Esophagus mucosa (tissue), 1 donor: ENCODE results near the gene ARMC9. TPM values are rescaled to one million over a fixed set of nuclear protein-coding genes. Genes with fewer than 3 reads are reported as not detected.
"Not testable (repeated sequence)": the region's sequence is repeated elsewhere in the genome, so short reads cannot be mapped to it uniquely, and the experiment has no call there.

ENCODE experiments used
- ATAC-seq: fragments of 200-7000 bp; cut with Tn5 transposase; one replicate; pipeline ENCODE4 v1.9.1; 2020
- total RNA-seq: library from RNA; stranded (reverse); gene quantifications from one replicate; pipeline ENCODE4 v1.2.4, GENCODE V29; 2023
- donor health status: DM: yes; HTN: yes; CAD: no.

Gene ARMC9
- total RNA-seq, 1 donor from 2014 or later, result 1.2 TPM

GRCh38 chr2:231288590-231288989, 90.2 kb downstream of the ARMC9 start:
- ATAC-seq, result no peak

DNA sequence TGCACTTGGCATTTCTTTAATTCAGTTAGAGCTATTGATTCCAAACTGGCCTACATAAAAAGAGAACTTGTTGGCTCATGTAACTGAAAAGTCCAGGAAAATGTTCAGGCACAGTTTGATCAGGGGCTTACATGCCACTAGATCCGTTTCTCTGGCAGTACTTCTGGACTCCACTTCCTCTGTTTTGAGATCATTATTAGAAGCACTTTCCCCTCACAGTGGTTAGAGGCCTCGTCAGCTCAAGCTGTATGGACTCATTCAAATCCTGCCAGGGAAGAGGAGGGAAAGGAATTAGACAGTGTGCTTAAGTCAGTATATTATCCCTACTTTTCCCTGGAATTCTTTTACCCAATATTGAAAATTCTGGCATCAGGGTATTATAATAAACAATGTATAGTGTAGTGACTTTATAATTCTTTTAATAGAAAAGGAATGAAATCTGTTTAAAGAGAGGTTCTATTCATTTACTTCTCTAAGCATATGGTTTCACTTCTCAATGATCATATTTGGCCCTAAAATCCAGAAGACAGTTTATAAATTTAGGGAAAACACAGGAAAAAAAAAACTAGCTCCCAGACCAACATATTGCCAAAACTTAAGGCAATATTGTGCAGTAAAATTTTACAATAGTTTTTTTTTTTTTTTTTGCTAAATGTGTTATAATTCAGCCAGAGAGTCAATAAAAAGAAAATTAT, 92.0 kb downstream of the ARMC9 start:
- ATAC-seq, result no peak

GRCh38 chr2:231292472-231293134, 94.2 kb downstream of the ARMC9 start:
- no peak for ATAC-seq

- ATAC-seq, result no peak
These were observed 94.7 kb downstream of the ARMC9 start for GRCh38 chr2:231293163-231293562.

GRCh38 chr2:231294116-231294515, 95.7 kb downstream of the ARMC9 start:
- no peak for ATAC-seq

DNA sequence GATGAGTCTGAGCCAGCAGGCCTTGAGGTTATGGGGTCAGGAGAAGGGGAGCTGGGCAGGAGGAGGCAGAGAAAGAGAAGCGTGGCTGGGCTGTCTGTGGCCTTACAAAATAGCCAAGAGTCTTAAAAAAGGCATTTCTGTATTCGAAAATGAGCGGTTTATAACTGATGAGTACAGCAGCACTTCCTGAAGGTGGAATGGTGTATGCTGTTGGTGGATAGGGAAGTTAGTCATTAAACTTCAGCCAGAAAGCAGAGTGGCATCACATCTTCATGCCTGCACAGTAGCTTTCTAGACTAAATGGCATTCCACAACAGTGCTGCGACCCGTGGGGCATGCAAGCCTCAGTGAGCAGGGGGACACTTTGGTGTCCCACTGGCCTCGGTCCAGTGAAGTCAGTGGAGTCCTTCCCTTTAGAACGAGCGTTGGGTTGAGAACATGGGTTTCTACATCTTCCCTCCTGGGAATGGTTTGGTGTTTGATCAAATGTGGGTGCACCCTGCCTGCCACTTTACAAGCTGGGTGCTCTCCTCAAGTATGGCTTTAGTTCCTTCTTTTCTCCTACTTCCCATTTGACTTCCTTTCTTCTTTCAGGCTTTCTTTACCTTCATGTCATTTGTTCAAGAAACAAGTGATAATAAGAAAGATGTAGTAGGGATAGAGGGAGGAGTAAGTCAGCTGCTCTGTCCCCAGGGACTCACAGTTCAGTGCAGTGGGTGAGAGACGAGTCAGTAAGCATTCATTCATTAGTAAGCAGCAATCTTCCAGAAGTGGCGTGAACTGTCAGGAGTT, 96.3 kb downstream of the ARMC9 start:
- ATAC-seq, result no peak

- ATAC-seq, result no peak
These were observed 96.9 kb downstream of the ARMC9 start for GRCh38 chr2:231295363-231295655.

DNA sequence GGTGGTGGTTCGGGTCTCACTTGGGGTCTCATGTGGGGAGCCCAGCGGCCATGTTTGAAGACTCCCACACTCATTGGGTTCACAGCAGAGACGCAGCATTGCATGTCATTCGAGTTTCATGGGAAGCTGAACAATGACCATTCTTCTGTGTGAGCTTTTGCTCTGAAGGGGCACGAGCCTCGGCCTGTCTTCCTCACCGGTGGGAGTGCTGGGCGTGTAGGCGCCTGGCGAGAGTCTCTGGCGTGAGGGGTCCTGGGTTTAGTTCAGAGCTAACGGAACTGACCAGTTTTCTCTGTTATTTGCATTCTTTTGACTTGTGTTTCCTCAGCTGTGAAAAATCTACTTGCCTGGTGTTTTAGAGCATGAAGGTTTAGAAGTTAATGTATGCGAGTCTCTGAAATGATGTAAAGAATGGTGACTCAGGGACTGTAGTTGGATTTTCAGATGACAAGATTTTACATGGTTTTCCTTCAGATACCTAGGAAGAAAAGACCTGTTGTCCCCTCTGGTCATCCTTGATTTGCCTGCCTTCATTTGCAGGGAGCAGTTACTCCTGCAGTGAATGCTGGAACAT, 98.1 kb downstream of the ARMC9 start:
- ATAC-seq, result no peak

- peak; percentile 62 for ATAC-seq
These were observed 98.9 kb downstream of the ARMC9 start for GRCh38 chr2:231297108-231297908.

DNA sequence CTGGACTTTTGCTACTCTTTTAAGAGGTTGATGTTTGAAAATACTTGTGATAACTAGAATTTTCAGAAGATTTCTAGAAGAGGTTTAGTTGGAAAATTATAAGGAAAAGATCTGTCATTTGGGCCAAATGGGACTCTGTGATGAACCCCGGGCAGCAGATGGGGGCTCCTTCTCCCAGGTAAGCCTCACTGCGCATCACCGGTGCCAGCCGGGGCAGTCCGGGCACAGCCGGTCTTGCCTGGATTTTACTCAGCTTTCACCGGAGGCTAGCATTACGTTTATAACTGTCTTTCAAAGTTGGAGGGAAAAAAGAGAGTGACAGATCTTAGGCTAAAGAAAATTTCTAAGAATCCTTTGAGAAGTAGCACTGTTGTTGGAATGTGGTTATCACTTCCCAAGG, 99.7 kb downstream of the ARMC9 start:
- ATAC-seq, result no peak

DNA sequence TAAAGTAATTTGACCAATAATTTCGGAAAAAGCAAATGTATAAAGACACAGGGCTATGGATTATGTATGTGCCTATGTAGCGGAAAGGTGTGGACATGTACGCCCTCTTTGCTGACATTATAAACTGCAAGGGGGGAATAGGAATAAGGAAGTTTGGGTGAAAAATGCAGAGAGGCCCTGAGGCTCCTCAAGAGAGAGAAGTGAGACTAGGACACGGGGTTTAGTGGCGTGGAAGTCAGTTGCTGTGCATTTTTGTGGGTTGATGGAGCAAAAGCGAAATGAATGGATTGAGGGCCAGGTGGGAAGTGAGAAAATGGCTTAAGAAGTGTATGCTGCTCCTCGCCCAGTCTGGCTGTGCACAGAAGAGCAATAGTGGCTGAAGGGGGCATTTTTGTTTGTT, 100.8 kb downstream of the ARMC9 start:
- ATAC-seq, result no peak

DNA sequence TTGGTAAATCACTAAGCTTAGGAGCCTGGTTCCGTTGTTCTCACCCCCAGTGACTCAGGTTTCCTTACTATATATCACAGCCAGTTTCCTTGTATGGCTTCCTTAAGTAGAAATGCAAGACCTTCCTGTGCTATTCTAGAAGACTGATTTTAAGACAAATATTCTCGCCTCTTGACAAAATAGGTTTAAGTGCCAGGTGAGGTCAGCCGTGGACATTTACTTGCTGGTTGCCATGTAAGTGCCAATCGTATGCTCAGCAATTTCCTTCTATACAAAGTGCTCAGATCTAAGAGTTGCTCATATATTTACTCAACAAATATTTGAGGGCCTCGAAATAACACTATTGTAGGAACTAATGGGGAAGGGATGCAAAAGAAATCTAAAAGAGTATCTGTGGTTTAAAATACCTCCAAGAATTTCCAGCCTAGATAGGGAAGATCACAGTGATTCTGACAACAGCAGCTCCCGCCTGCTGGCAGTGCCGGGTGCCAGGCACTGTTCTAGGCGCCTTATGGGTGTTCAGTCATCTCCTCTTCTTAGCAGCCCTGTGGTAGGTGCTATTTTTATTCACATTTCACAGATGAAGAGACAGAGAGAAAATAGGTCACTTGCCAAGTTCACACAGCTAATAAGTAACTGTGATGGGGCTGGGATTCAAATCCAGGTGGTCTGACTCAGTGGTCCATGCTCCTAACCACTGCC, 101.7 kb downstream of the ARMC9 start:
- ATAC-seq, result peak; percentile 59

- ATAC-seq, result no peak
These were observed 102.3 kb downstream of the ARMC9 start for GRCh38 chr2:231300722-231301076.

GRCh38 chr2:231304259-231304658, 105.8 kb downstream of the ARMC9 start:
- not testable (repeated sequence) for ATAC-seq

GRCh38 chr2:231305221-231305620, 106.8 kb downstream of the ARMC9 start:
- ATAC-seq, result no peak

GRCh38 chr2:231306791-231307393, 108.5 kb downstream of the ARMC9 start:
- peak; percentile 92 for ATAC-seq

GRCh38 chr2:231308219-231308618, 109.8 kb downstream of the ARMC9 start:
- ATAC-seq, result no peak

GRCh38 chr2:231308631-231309428, 110.4 kb downstream of the ARMC9 start:
- no peak for ATAC-seq

DNA sequence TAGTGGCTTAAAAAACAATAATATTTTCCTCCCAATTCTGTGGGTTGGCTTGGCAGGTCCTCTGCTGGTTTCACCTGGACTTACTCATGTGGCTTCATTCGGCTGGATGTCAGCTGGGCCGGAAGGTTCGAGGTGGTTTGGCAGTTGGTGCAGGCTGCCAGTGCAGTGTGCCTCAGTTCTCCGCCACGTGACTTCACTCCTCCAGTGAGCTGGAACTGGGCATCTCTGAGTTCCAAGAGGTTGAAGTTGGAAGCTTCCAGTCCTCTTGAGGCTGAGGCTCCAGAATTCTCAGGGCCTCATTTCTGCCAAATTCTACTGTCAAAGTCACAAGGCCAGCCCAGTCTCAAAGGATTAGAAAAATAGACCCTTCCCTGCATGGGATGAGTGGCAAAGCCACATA, 113.6 kb downstream of the ARMC9 start:
- ATAC-seq, result no peak

- no peak for ATAC-seq
These were observed 117.5 kb downstream of the ARMC9 start for GRCh38 chr2:231315896-231316295.

- ATAC-seq, result no peak
These were observed 119.1 kb downstream of the ARMC9 start for GRCh38 chr2:231317579-231317978.
